ENCODE data around the gene PAN2. TPM values are rescaled to one million over a fixed set of nuclear protein-coding genes. Genes with fewer than 3 reads are reported as not detected.

The PAN2 gene
- total and polyA plus RNA-seq, 10 of the 15 experiments (the other 5 are each of a cell fraction or from before 2014, with no cell fraction given), result 14.4 to 61.8 (median 34.9) TPM

DNA sequence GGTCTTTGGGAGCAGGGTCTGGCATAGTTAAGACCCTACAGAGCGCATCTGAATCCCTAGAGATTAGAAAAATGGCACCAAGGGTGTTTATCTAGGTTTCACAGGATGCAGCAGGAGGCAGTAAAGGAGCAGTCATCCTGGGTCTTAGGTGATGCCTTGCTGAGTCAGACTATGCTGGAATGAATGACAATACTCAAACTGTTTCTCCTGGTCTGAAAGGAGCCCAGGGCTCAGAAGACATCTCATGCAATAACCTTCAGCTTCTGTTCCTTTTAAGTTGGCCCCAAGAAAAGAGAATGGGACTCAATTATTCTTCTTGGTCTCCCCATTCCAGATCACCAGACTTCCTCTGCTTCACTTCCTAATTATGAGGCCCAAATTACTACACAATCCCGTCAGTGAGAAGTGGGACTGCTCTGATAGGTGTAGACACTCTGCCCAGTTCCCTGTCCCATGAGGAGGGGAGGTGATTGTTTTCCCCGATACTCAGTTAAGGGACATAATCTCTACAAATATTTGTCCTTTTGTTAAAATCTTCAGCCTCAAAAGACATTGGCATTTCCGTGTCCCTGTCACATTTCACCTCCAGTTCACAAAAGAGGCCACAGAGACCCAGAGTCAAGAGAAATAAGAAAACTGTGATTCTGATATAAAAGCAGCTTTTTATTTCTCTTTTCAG is 43.6 kb upstream of the PAN2 start:
- TF ChIP-seq RAD21 (IDR thresholded peaks at IDR 0.05; ENCODE audit: insufficient read depth, low read depth, low read length), result peak; percentile 46
- TF ChIP-seq, protein P1, sequence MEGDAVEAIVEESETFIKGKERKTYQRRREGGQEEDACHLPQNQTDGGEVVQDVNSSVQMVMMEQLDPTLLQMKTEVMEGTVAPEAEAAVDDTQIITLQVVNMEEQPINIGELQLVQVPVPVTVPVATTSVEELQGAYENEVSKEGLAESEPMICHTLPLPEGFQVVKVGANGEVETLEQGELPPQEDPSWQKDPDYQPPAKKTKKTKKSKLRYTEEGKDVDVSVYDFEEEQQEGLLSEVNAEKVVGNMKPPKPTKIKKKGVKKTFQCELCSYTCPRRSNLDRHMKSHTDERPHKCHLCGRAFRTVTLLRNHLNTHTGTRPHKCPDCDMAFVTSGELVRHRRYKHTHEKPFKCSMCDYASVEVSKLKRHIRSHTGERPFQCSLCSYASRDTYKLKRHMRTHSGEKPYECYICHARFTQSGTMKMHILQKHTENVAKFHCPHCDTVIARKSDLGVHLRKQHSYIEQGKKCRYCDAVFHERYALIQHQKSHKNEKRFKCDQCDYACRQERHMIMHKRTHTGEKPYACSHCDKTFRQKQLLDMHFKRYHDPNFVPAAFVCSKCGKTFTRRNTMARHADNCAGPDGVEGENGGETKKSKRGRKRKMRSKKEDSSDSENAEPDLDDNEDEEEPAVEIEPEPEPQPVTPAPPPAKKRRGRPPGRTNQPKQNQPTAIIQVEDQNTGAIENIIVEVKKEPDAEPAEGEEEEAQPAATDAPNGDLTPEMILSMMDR (IDR thresholded peaks at IDR 0.05 in 2 of 3, conservative IDR thresholded peaks at IDR 0.05 in 1 of 3; ENCODE audit: control insufficient read depth in 2 of 3, extremely low read depth in 1 of 3, insufficient read depth in 1 of 3, low read depth in 3 of 3, low read length in 3 of 3), result peak in 1 of 3 experiments; percentile 10; a peak in 1 of 6 replicates
- TF ChIP-seq MEF2B (IDR thresholded peaks at IDR 0.05; ENCODE audit: partially characterized antibody, poor library complexity, severe bottlenecking), result peak; percentile 1
- no peak for TF ChIP-seq GABPA (IDR thresholded peaks at IDR 0.05; ENCODE audit: low read depth)
- TF ChIP-seq ZNF592 (IDR thresholded peaks at IDR 0.05), result no peak
- H3K9ac ChIP-seq (ENCODE audit: control insufficient read depth, insufficient read depth, low read length), result no peak overlapping the region
- H3K27ac ChIP-seq (ENCODE audit: control insufficient read depth, insufficient read depth), result peak overlapping the region; percentile 25; the same call in 1 of the 2 replicates
- ChIA-PET RAD21 (ENCODE audit: unreplicated experiment) (interaction anchor here (1.1 to 4.9 kb wide), 3 partner anchors 18 to 87 kb away, joined by 3 to 60 read pairs (median 4); partner anchors contain the start of gene STAT2), SMC1A (ENCODE audit: uncharacterized antibody, unreplicated experiment) (interaction anchor here (0.7 to 6.2 kb wide), 8 partner anchors 8 to 92 kb away, joined by 3 to 58 read pairs (median 4); partner anchors contain the start of gene STAT2), POLR2A (interaction anchor here (0.6 to 3.1 kb wide), 4 partner anchors 14 to 144 kb away, joined by 3 to 17 read pairs (median 4); partner anchors contain the start of genes APOF, IL23A and STAT2), CTCF (interaction anchor here (1.0 to 4.2 kb wide), 5 partner anchors 12 to 86 kb away, joined by 3 to 28 read pairs (median 17); partner anchors contain the start of genes STAT2 and TIMELESS)
- 52% methylated on average over 4 of the region's 4 CpGs for WGBS (ENCODE audit: insufficient coverage, insufficient replicate concordance, low lambda C conversion rate, missing lambda C conversion rate)
- H3K27me3 ChIP-seq (replicated peaks in 1 of 2; ENCODE audit: control insufficient read depth in 2 of 2, insufficient read depth in 2 of 2, low read length in 1 of 2), result no peaks in the 10 kb centered on the region
- no peak overlapping the region for H3K4me2 ChIP-seq (ENCODE audit: control insufficient read depth, insufficient read depth)
- H4K20me1 ChIP-seq (ENCODE audit: control insufficient read depth, insufficient read depth), result no peaks in the 10 kb centered on the region
- H3K4me3 ChIP-seq, result no peak overlapping the region
- H3K36me3 ChIP-seq (ENCODE audit: control insufficient read depth in 2 of 2, insufficient read depth in 2 of 2, low read length in 1 of 2), result no peaks in the 10 kb centered on the region
- no peak for ATAC-seq
- H3K9me3 ChIP-seq (replicated peaks; ENCODE audit: control insufficient read depth, insufficient read depth, low read length), result no peaks in the 10 kb centered on the region
- FAIRE-seq, result no peak
- H3K4me1 ChIP-seq (ENCODE audit: control insufficient read depth, insufficient read depth, low read length), result peaks cover 36% of the 10 kb centered on the region
- no peak for DNase-seq (ENCODE audit: low read depth, low spot score)
- intact Hi-C loops (cut with micrococcal nuclease; ENCODE audit: unreplicated experiment) (no loop called here), in situ Hi-C loops (cut with MboI) (no loop called here)
- H2AFZ ChIP-seq (ENCODE audit: control insufficient read depth, low read depth, low read length), result peak overlapping the region; percentile 77
- no peaks in the 10 kb centered on the region for H3K79me2 ChIP-seq (ENCODE audit: control insufficient read depth, insufficient read depth, low read length)
- no TSS peak for BruUV-seq (replicated peaks)
